K562 (cell line): ENCODE data around the gene JUNB. TPM values are rescaled to one million over a fixed set of nuclear protein-coding genes. Genes with fewer than 3 reads are reported as not detected.
A peak's percentile ranks its signal among the peaks of the same experiment; 100 is the strongest.

Experiments
- BACH1 ChIP-seq: fragments of 200-800 bp; sonication (Bioruptor generic); IDR thresholded peaks from 2 replicates; pipeline ENCODE4 v1.6.1; 2016; ENCODE audit warnings: missing genetic modification characterization, missing compliant biosample characterization
- CREBBP ChIP-seq: IDR thresholded peaks from one replicate; pipeline ENCODE4 v1.6.1; 2012; ENCODE audit warnings: low read depth, mild to moderate bottlenecking, control low read depth, inconsistent platforms, low read length
- EHMT2 ChIP-seq: fragments of 450-650 bp; IDR thresholded peaks from 2 replicates; pipeline ENCODE4 v1.6.1; 2018; ENCODE audit warnings: antibody characterized with exemption
- KAT7 ChIP-seq: sonication (generic); formaldehyde crosslinking; IDR thresholded peaks from 2 replicates; pipeline ENCODE4 v1.8.0; 2022; ENCODE audit warnings: missing genetic modification reagents, mild to moderate bottlenecking, borderline replicate concordance
- KDM2B ChIP-seq: fragments of 250-450 bp; sonication (Bioruptor Pico); IDR thresholded peaks from 2 replicates; pipeline ENCODE4 v1.8.0; 2021; ENCODE audit warnings: mild to moderate bottlenecking, moderate library complexity
- KLF1 ChIP-seq: fragments of 450-650 bp; IDR thresholded peaks from 2 replicates; pipeline ENCODE4 v1.6.1; 2016; ENCODE audit warnings: missing genetic modification characterization, missing compliant biosample characterization
- MAZ ChIP-seq, 2 experiments: fragments of 450-650 bp in 1 of 2; sonication (generic) in 1 of 2; formaldehyde crosslinking; IDR thresholded peaks in 1 of 2; conservative IDR thresholded peaks in 1 of 2; 2 replicates each; pipeline versions ENCODE4 v1.4.0 to v1.5.0; 2020; ENCODE audit warnings: mild to moderate bottlenecking in 1 of 2, missing genetic modification reagents in 1 of 2
- MBD2 ChIP-seq: sonication (generic); IDR thresholded peaks from 2 replicates; pipeline ENCODE4 v1.6.1; 2016; ENCODE audit warnings: low read depth, borderline replicate concordance
- NCOR1 ChIP-seq: fragments of 450-650 bp; IDR thresholded peaks from 2 replicates; pipeline ENCODE4 v1.6.1; 2016; ENCODE audit warnings: mild to moderate bottlenecking, moderate library complexity
- NFIX ChIP-seq: fragments of 250-450 bp; sonication (Bioruptor Pico); IDR thresholded peaks from 2 replicates; pipeline ENCODE4 v1.4.0; 2020; ENCODE audit warnings: low read depth, mild to moderate bottlenecking, moderate library complexity
- NR1H2 ChIP-seq: sonication (generic); formaldehyde crosslinking; IDR thresholded peaks from 2 replicates; pipeline ENCODE4 v1.4.0; 2020; ENCODE audit warnings: mild to moderate bottlenecking, missing genetic modification reagents
- PCBP1 ChIP-seq: fragments of 200-400 bp; formaldehyde crosslinking; IDR thresholded peaks from 2 replicates; pipeline ENCODE4 v1.6.1; 2018; ENCODE audit warnings: mild to moderate bottlenecking, low read depth, low read length; ENCODE audit not compliant: poor library complexity, severe bottlenecking
- SIRT6 ChIP-seq: IDR thresholded peaks from one replicate; pipeline ENCODE4 v1.6.1; 2012; ENCODE audit warnings: low read depth, mild to moderate bottlenecking, control low read depth, inconsistent platforms, low read length, moderate library complexity
- ZBED1 ChIP-seq: IDR thresholded peaks from 2 replicates; pipeline ENCODE4 v1.6.1; 2014
- ZC3H4 ChIP-seq: sonication (generic); formaldehyde crosslinking; IDR thresholded peaks from 2 replicates; pipeline ENCODE4 v1.9.0; 2021; ENCODE audit warnings: missing genetic modification reagents, borderline replicate concordance
- ZFP1 ChIP-seq: fragments of 450-650 bp; formaldehyde crosslinking; IDR thresholded peaks from 2 replicates; pipeline ENCODE4 v1.4.0; 2020; ENCODE audit warnings: mild to moderate bottlenecking, mixed read lengths
- ZNF134 ChIP-seq: fragments of 250-450 bp; sonication (Bioruptor Pico); conservative IDR thresholded peaks from 2 replicates; pipeline ENCODE4 v1.4.0; 2020
- ZNF589 ChIP-seq: fragments of 200-800 bp; sonication (Bioruptor generic); IDR thresholded peaks from 2 replicates; pipeline ENCODE4 v1.6.1; 2016; ENCODE audit warnings: low read depth, missing genetic modification characterization, missing compliant biosample characterization
- polyA plus RNA-seq, 8 experiments: library from polyadenylated mRNA; depleted of rRNA in 4 of 8; stranded (reverse) in 5 of 8; unstranded in 3 of 8; fragments of >200 nt; fragmentation: Nextera tagmentation in 2 of 8; fragmentation: Illumina TruSeq in 1 of 8; extraction: Ambion mirVana in 2 of 8; extraction: Trizol in 1 of 8; gene quantifications; 2 replicates each; pipeline versions ENCODE4 v1.2.1 to v1.2.3, GENCODE V29; 2011 to 2014; ENCODE audit warnings: inconsistent platforms in 1 of 8, missing spikeins in 1 of 8
- total RNA-seq, 7 experiments: library from RNA; depleted of rRNA in 6 of 7; stranded (reverse); fragments of >200 nt in 6 of 7; fragmentation: Illumina TruSeq in 2 of 7; extraction: Trizol in 2 of 7; gene quantifications; 2 replicates each; pipeline versions ENCODE4 v1.2.1 to v1.2.3, GENCODE V29; 2011 to 2021; ENCODE audit warnings: low replicate concordance in 1 of 7
- TF ChIP-seq, protein P1 (sequence below): fragments of 450-650 bp; IDR thresholded peaks from 2 replicates; pipeline ENCODE4 v1.6.1; 2016; ENCODE audit warnings: mild to moderate bottlenecking, moderate library complexity

The JUNB gene
- total and polyA plus RNA-seq, 9 of the 15 experiments (the other 6 are each of a cell fraction or from before 2014, with no cell fraction given) = 0.23 to 88.1 (median 13.1) TPM

DNA sequence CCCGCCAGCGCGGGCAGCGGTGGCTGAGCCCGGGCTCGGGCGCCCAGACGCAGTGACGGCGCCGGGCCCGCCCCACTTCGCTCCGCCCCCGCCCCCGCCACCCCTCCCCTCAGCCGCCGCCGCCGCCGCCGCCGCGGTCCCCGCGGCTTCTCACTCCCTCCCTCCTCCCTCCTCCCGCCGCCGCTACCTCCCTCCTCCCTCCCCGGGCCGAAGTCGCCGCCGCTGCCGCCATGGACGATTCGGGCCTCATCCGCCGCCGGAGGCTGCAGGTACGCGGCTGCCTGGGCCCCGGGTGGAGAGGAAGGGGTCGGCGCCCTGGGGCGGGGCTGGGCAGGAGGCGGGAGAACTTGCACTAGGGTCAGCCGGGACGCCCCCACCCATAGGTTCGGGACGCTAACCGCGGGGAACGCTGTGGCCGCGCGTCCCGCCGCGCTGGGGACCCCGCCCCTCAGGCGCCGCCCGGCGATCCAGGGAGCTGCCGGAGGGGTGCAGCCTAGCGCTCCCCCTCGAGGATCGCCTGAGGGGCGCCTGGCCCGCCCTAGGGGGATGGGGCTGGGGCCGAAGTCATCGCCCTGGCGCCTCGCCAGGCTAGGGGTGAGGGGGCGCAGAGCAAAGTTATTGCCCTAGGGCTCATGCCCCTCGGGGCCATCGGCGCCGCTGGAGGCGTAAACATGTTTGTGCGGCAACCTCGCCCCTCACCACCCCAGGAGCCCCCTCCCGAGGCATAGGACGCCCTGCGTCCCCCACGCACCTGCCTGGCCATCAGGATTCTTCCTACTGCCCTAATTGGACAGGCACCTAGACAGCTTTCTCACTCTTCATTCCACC lies 42.7 kb downstream of the JUNB start (continued):
- TF ChIP-seq, protein P1, sequence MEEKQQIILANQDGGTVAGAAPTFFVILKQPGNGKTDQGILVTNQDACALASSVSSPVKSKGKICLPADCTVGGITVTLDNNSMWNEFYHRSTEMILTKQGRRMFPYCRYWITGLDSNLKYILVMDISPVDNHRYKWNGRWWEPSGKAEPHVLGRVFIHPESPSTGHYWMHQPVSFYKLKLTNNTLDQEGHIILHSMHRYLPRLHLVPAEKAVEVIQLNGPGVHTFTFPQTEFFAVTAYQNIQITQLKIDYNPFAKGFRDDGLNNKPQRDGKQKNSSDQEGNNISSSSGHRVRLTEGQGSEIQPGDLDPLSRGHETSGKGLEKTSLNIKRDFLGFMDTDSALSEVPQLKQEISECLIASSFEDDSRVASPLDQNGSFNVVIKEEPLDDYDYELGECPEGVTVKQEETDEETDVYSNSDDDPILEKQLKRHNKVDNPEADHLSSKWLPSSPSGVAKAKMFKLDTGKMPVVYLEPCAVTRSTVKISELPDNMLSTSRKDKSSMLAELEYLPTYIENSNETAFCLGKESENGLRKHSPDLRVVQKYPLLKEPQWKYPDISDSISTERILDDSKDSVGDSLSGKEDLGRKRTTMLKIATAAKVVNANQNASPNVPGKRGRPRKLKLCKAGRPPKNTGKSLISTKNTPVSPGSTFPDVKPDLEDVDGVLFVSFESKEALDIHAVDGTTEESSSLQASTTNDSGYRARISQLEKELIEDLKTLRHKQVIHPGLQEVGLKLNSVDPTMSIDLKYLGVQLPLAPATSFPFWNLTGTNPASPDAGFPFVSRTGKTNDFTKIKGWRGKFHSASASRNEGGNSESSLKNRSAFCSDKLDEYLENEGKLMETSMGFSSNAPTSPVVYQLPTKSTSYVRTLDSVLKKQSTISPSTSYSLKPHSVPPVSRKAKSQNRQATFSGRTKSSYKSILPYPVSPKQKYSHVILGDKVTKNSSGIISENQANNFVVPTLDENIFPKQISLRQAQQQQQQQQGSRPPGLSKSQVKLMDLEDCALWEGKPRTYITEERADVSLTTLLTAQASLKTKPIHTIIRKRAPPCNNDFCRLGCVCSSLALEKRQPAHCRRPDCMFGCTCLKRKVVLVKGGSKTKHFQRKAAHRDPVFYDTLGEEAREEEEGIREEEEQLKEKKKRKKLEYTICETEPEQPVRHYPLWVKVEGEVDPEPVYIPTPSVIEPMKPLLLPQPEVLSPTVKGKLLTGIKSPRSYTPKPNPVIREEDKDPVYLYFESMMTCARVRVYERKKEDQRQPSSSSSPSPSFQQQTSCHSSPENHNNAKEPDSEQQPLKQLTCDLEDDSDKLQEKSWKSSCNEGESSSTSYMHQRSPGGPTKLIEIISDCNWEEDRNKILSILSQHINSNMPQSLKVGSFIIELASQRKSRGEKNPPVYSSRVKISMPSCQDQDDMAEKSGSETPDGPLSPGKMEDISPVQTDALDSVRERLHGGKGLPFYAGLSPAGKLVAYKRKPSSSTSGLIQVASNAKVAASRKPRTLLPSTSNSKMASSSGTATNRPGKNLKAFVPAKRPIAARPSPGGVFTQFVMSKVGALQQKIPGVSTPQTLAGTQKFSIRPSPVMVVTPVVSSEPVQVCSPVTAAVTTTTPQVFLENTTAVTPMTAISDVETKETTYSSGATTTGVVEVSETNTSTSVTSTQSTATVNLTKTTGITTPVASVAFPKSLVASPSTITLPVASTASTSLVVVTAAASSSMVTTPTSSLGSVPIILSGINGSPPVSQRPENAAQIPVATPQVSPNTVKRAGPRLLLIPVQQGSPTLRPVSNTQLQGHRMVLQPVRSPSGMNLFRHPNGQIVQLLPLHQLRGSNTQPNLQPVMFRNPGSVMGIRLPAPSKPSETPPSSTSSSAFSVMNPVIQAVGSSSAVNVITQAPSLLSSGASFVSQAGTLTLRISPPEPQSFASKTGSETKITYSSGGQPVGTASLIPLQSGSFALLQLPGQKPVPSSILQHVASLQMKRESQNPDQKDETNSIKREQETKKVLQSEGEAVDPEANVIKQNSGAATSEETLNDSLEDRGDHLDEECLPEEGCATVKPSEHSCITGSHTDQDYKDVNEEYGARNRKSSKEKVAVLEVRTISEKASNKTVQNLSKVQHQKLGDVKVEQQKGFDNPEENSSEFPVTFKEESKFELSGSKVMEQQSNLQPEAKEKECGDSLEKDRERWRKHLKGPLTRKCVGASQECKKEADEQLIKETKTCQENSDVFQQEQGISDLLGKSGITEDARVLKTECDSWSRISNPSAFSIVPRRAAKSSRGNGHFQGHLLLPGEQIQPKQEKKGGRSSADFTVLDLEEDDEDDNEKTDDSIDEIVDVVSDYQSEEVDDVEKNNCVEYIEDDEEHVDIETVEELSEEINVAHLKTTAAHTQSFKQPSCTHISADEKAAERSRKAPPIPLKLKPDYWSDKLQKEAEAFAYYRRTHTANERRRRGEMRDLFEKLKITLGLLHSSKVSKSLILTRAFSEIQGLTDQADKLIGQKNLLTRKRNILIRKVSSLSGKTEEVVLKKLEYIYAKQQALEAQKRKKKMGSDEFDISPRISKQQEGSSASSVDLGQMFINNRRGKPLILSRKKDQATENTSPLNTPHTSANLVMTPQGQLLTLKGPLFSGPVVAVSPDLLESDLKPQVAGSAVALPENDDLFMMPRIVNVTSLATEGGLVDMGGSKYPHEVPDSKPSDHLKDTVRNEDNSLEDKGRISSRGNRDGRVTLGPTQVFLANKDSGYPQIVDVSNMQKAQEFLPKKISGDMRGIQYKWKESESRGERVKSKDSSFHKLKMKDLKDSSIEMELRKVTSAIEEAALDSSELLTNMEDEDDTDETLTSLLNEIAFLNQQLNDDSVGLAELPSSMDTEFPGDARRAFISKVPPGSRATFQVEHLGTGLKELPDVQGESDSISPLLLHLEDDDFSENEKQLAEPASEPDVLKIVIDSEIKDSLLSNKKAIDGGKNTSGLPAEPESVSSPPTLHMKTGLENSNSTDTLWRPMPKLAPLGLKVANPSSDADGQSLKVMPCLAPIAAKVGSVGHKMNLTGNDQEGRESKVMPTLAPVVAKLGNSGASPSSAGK = no peak
- peak; percentile 19; the same call in 1 of the 2 replicates for TF ChIP-seq KLF1 (tag)
- TF ChIP-seq MAZ (CRISPR knock-in tag; conservative IDR thresholded peaks at IDR 0.05 in 1 of 2, IDR thresholded peaks at IDR 0.05 in 1 of 2) = peak; percentile 72 to 78
- no peak for TF ChIP-seq ZBED1
- no peak for TF ChIP-seq KDM2B (CRISPR knock-in tag)
- no peak for TF ChIP-seq EHMT2
- no peak for TF ChIP-seq NR1H2 (CRISPR knock-in tag)
- 0 out of 2 replicates have a peak, but pooled peaks have one; percentile 45 for TF ChIP-seq KAT7 (CRISPR knock-in tag)
- TF ChIP-seq BACH1 (tag) = no peak
- TF ChIP-seq NFIX (CRISPR knock-in tag) = no peak
- no peak for TF ChIP-seq SIRT6
- no peak for TF ChIP-seq ZNF134 (CRISPR knock-in tag)
- peak; percentile 76 for TF ChIP-seq PCBP1
- TF ChIP-seq ZC3H4 (CRISPR knock-in tag) = no peak
- no peak for TF ChIP-seq NCOR1
- TF ChIP-seq ZFP1 (CRISPR knock-in tag) = no peak
- TF ChIP-seq MBD2 = no peak
- no peak for TF ChIP-seq ZNF589 (CRISPR knock-in tag)
- no peak for TF ChIP-seq CREBBP
